ENCODE measurements around the gene YWHAE.

The YWHAE gene

GRCh38 chr17:1442187-1442586 lies 42.2 kb upstream of the YWHAE start:
- no peak for TF ChIP-seq CTCF (conservative IDR thresholded peaks at IDR 0.05; ENCODE audit: low read depth, low read length)
- no peaks in the 10 kb centered on the region for H3K4me1 ChIP-seq (ENCODE audit: low read depth, poor library complexity, severe bottlenecking)
- H3K4me3 ChIP-seq (IDR thresholded peaks at IDR 0.05; ENCODE audit: insufficient read depth, low read depth, low read length) = no peak overlapping the region
- no peak overlapping the region for H3K4me2 ChIP-seq
- no peak overlapping the region for H2AFZ ChIP-seq (ENCODE audit: low read depth)
- H3K36me3 ChIP-seq (ENCODE audit: insufficient read depth) = no peaks in the 10 kb centered on the region
- no peak overlapping the region for H3K9ac ChIP-seq
- H3K27ac ChIP-seq = no peak overlapping the region
- no peaks in the 10 kb centered on the region for H4K20me1 ChIP-seq (ENCODE audit: insufficient read depth)
- H3K27me3 ChIP-seq (ENCODE audit: insufficient read depth, low read depth) = no peaks in the 10 kb centered on the region
- H3K79me2 ChIP-seq (ENCODE audit: insufficient read depth, low read depth) = peaks cover 56% of the 10 kb centered on the region; the same call in 1 of the 2 replicates

- H3K36me3 ChIP-seq (ENCODE audit: insufficient read depth) = no peaks in the 10 kb centered on the region
- H2AFZ ChIP-seq (ENCODE audit: low read depth) = no peak overlapping the region
- peaks cover 11% of the 10 kb centered on the region for H3K4me1 ChIP-seq (ENCODE audit: low read depth, poor library complexity, severe bottlenecking)
- H3K27me3 ChIP-seq (ENCODE audit: insufficient read depth, low read depth) = no peaks in the 10 kb centered on the region
- no peaks in the 10 kb centered on the region for H4K20me1 ChIP-seq (ENCODE audit: insufficient read depth)
- no peak overlapping the region for H3K9ac ChIP-seq
- peaks cover 55% of the 10 kb centered on the region; the same call in 1 of the 2 replicates for H3K79me2 ChIP-seq (ENCODE audit: insufficient read depth, low read depth)
- no peak overlapping the region for H3K4me3 ChIP-seq (IDR thresholded peaks at IDR 0.05; ENCODE audit: insufficient read depth, low read depth, low read length)
- H3K4me2 ChIP-seq = no peak overlapping the region
- no peak overlapping the region for H3K27ac ChIP-seq
- no peak for TF ChIP-seq CTCF (conservative IDR thresholded peaks at IDR 0.05; ENCODE audit: low read depth, low read length)
Observed at GRCh38 chr17:1440921-1441320, 40.9 kb upstream of the YWHAE start.

GRCh38 chr17:1438593-1439083 lies 38.6 kb upstream of the YWHAE start:
- Histone ChIP-seq H3K4me1 (ENCODE audit: low read depth, poor library complexity, severe bottlenecking) (peaks cover 23% of the 10 kb centered on the region), H4K20me1 (ENCODE audit: insufficient read depth) (no peaks in the 10 kb centered on the region), H3K27me3 (ENCODE audit: insufficient read depth, low read depth) (no peaks in the 10 kb centered on the region), H3K79me2 (ENCODE audit: insufficient read depth, low read depth) (peaks cover 51% of the 10 kb centered on the region; the same call in 1 of the 2 replicates), H3K27ac (no peak overlapping the region), H3K4me3 (IDR thresholded peaks at IDR 0.05; ENCODE audit: insufficient read depth, low read depth, low read length) (no peak overlapping the region), H3K9ac (no peak overlapping the region), H3K36me3 (ENCODE audit: insufficient read depth) (no peaks in the 10 kb centered on the region), H2AFZ (ENCODE audit: low read depth) (no peak overlapping the region), H3K4me2 (no peak overlapping the region)
- TF ChIP-seq CTCF (conservative IDR thresholded peaks at IDR 0.05; ENCODE audit: low read depth, low read length) = no peak

- peaks cover 23% of the 10 kb centered on the region for H3K4me1 ChIP-seq (ENCODE audit: low read depth, poor library complexity, severe bottlenecking)
- no peak for TF ChIP-seq CTCF (conservative IDR thresholded peaks at IDR 0.05; ENCODE audit: low read depth, low read length)
- no peaks in the 10 kb centered on the region for H4K20me1 ChIP-seq (ENCODE audit: insufficient read depth)
- no peak overlapping the region for H3K4me3 ChIP-seq (IDR thresholded peaks at IDR 0.05; ENCODE audit: insufficient read depth, low read depth, low read length)
- H2AFZ ChIP-seq (ENCODE audit: low read depth) = no peak overlapping the region
- H3K79me2 ChIP-seq (ENCODE audit: insufficient read depth, low read depth) = peaks cover 52% of the 10 kb centered on the region; the same call in 1 of the 2 replicates
- no peak overlapping the region for H3K9ac ChIP-seq
- H3K36me3 ChIP-seq (ENCODE audit: insufficient read depth) = no peaks in the 10 kb centered on the region
- H3K27me3 ChIP-seq (ENCODE audit: insufficient read depth, low read depth) = no peaks in the 10 kb centered on the region
- no peak overlapping the region for H3K27ac ChIP-seq
- no peak overlapping the region for H3K4me2 ChIP-seq
Observed at GRCh38 chr17:1435326-1435725, 35.3 kb upstream of the YWHAE start.

Measured in KMS-11 (cell line).